RCC 7860 (cell line): Measurements from ENCODE around the gene CALHM4.
A peak's percentile ranks its signal among the peaks of the same experiment; 100 is the strongest.

Experiments used
- DNase-seq: peaks from one replicate; pipeline ENCODE4 v3.0.0-alpha.2; 2015; ENCODE audit warnings: low spot score
- FAIRE-seq: peaks from 2 replicates; lab custom pipeline; 2012; peaks lifted over from hg19 to GRCh38; lab: Jason Lieb, UNC

CALHM4 gene

GRCh38 chr6:116535109-116535508 lies 18.4 kb upstream of the CALHM4 start:
- no peak for FAIRE-seq

GRCh38 chr6:116536216-116536621 lies 17.3 kb upstream of the CALHM4 start:
- DNase-seq (peak; percentile 13), FAIRE-seq (peak; percentile 78)

More at GRCh38 chr6:116535109-116535508, 18.4 kb upstream of the CALHM4 start:
- DNase-seq = no peak

- DNase-seq = no peak
- no peak for FAIRE-seq
These were observed 11.1 kb upstream of the CALHM4 start for GRCh38 chr6:116542426-116542825.

- no peak for FAIRE-seq
These were observed 10.4 kb upstream of the CALHM4 start for GRCh38 chr6:116543149-116543548.

GRCh38 chr6:116545651-116546050 lies 7.9 kb upstream of the CALHM4 start, which contains the start of gene TRAPPC3L:
TRAPPC3L (minus strand) TSS chr6:116545684; CDS start chr6:116545514, 170 bp downstream.
- DNase-seq (no peak), FAIRE-seq (no peak)

More at GRCh38 chr6:116543149-116543548, 10.4 kb upstream of the CALHM4 start:
- no peak for DNase-seq

GRCh38 chr6:116547358-116547757 lies 6.2 kb upstream of the CALHM4 start:
- DNase-seq = no peak
- no peak for FAIRE-seq

GRCh38 chr6:116550796-116551195 lies 2.8 kb upstream of the CALHM4 start:
- FAIRE-seq = no peak
- DNase-seq = no peak

GRCh38 chr6:116556065-116556464 lies 2.5 kb downstream of the CALHM4 start:
- DNase-seq = peak; percentile 18
- no peak for FAIRE-seq

GRCh38 chr6:116556814-116557415 lies 3.4 kb downstream of the CALHM4 start:
- DNase-seq (no peak), FAIRE-seq (no peak)

- DNase-seq = peak; percentile 76
- peak; percentile 83 for FAIRE-seq
These were observed 4.3 kb downstream of the CALHM4 start for GRCh38 chr6:116557893-116558292.

- FAIRE-seq (no peak), DNase-seq (no peak)
These were observed 6.6 kb downstream of the CALHM4 start for GRCh38 chr6:116560130-116560529.

- DNase-seq (peak; percentile 40), FAIRE-seq (peak; percentile 58)
These were observed 7.9 kb downstream of the CALHM4 start for GRCh38 chr6:116561377-116562018.

- no peak for FAIRE-seq
These were observed 8.5 kb downstream of the CALHM4 start for GRCh38 chr6:116562019-116562403.

GRCh38 chr6:116562614-116563013 lies 9.1 kb downstream of the CALHM4 start:
- DNase-seq (no peak), FAIRE-seq (no peak)

More at GRCh38 chr6:116562019-116562403, 8.5 kb downstream of the CALHM4 start:
- DNase-seq = no peak

- DNase-seq (no peak), FAIRE-seq (no peak)
These were observed 10.3 kb downstream of the CALHM4 start for GRCh38 chr6:116563830-116564229.

- DNase-seq = no peak
- no peak for FAIRE-seq
These were observed 10.8 kb downstream of the CALHM4 start for GRCh38 chr6:116564311-116564710.

- no peak for DNase-seq
- no peak for FAIRE-seq
These were observed 11.6 kb downstream of the CALHM4 start for GRCh38 chr6:116564921-116565872.

- no peak for FAIRE-seq
- DNase-seq = no peak
These were observed 14.6 kb downstream of the CALHM4 start for GRCh38 chr6:116568111-116568510.

- no peak for DNase-seq
- no peak for FAIRE-seq
These were observed 15.5 kb downstream of the CALHM4 start for GRCh38 chr6:116568821-116569755.
